Right lobe of liver (tissue), 6 donors: ENCODE data around the gene FXYD6. TPM values are rescaled to one million over a fixed set of nuclear protein-coding genes. Genes with fewer than 3 reads are reported as not detected.

Experiments used
- ATAC-seq, 4 donors: fragments of 200-7000 bp; cut with Tn5 transposase; one replicate each; pipeline ENCODE4 v1.9.1; 2020; ENCODE audit warnings: mild to moderate bottlenecking in 4 of 4, moderate library complexity in 4 of 4
- DNase-seq, 3 donors: peaks; one replicate each; pipeline ENCODE4 v3.0.0-alpha.2; 2020
- H3K27ac ChIP-seq, 3 donors: fragments of 200-600 bp; one replicate each; pipeline ENCODE4 v1.8.0; 2022
- H3K27me3 ChIP-seq, 2 donors: fragments of 200-600 bp; one replicate each; pipeline ENCODE4 v1.8.0; 2022
- H3K36me3 ChIP-seq, 4 donors: fragments of 200-600 bp; sonication (generic) in 1 of 4; one replicate each; pipeline versions ENCODE4 v1.5.1 to v1.8.0; 2017 to 2022; ENCODE audit warnings: control low read depth in 1 of 4
- H3K4me1 ChIP-seq, 4 donors: fragments of 200-600 bp; sonication (generic) in 1 of 4; one replicate each; pipeline versions ENCODE4 v1.5.1 to v1.8.0; 2017 to 2022; ENCODE audit warnings: control low read depth in 1 of 4
- H3K4me3 ChIP-seq, 3 donors: fragments of 200-600 bp; one replicate each; pipeline ENCODE4 v1.8.0; 2022
- H3K9me3 ChIP-seq, 4 donors: fragments of 200-600 bp; sonication (generic) in 1 of 4; one replicate each; pipeline versions ENCODE4 v1.5.1 to v1.8.0; 2017 to 2022; ENCODE audit warnings: control low read depth in 1 of 4
- POLR2A ChIP-seq: fragments of 450-650 bp; IDR thresholded peaks from one replicate; pipeline ENCODE4 v1.6.1; 2017; ENCODE audit warnings: antibody characterized with exemption, mild to moderate bottlenecking
- WGBS: methylation state at CpG from one replicate; pipeline ENCODE4 v1.1.6; 2018; ENCODE audit warnings: low coverage, low lambda C conversion rate; ENCODE audit not compliant: insufficient coverage; ENCODE audit errors: missing lambda C conversion rate; 5-methylcytosine and 5-hydroxymethylcytosine counted together
- intact Hi-C, 2 donors: fragments of 100-400 bp; cut with DNase I; formaldehyde crosslinking; loops; one replicate each; pipeline versions ENCODE4 v1.11.2 to v1.14.1; 2022
- total RNA-seq, 6 experiments: library from RNA; depleted of rRNA in 2 of 6; stranded (reverse); fragments of >200 nt in 2 of 6; fragmentation: NEBNext Ultra II Directional in 3 of 6; extraction: Animal tissue kit (Norgen Biotek cat#: 25700) in 3 of 6; gene quantifications; one replicate each; pipeline versions ENCODE4 v1.1.0 to v1.2.4, GENCODE V29; 2016 to 2023
- TF ChIP-seq, protein P1 (sequence below), 4 donors: fragments of 200-600 bp in 3 of 4; fragments of 450-650 bp in 1 of 4; IDR thresholded peaks; one replicate each; pipeline versions ENCODE4 v1.5.1 to v1.8.0; 2016 to 2022; ENCODE audit warnings: antibody characterized with exemption in 4 of 4, mild to moderate bottlenecking in 2 of 4
- donor health status: DM: no; HTN: yes; CAD: no.
- donor health status: DM: no; HTN: no; CAD: no.
- donor health status: DM: no; HTN: no; CAD: no.
- donor health status: DM: no; HTN: yes; CAD: no.
- donor health status: DM: no; HTN: yes; CAD: no.

FXYD6 gene
- total RNA-seq, 6 experiments from 2014 or later, result 4.9 to 14.4 (median 8.9) TPM

- H3K36me3 ChIP-seq, result no peaks in the 10 kb centered on the region
- no peak overlapping the region for H3K4me3 ChIP-seq
- no peaks in the 10 kb centered on the region for H3K4me1 ChIP-seq
- DNase-seq (no peak), ATAC-seq (no peak)
- H3K9me3 ChIP-seq, result no peaks in the 10 kb centered on the region
- intact Hi-C loops, result loop anchor here in 1 of 2 donors (10.0 kb wide), 1 partner anchor 111 kb away; no protein-coding TSS in a partner anchor
- peak overlapping the region in 1 of 3 donors; percentile 24 for H3K27ac ChIP-seq
- H3K27me3 ChIP-seq, result no peaks in the 10 kb centered on the region
- TF ChIP-seq, protein P1, sequence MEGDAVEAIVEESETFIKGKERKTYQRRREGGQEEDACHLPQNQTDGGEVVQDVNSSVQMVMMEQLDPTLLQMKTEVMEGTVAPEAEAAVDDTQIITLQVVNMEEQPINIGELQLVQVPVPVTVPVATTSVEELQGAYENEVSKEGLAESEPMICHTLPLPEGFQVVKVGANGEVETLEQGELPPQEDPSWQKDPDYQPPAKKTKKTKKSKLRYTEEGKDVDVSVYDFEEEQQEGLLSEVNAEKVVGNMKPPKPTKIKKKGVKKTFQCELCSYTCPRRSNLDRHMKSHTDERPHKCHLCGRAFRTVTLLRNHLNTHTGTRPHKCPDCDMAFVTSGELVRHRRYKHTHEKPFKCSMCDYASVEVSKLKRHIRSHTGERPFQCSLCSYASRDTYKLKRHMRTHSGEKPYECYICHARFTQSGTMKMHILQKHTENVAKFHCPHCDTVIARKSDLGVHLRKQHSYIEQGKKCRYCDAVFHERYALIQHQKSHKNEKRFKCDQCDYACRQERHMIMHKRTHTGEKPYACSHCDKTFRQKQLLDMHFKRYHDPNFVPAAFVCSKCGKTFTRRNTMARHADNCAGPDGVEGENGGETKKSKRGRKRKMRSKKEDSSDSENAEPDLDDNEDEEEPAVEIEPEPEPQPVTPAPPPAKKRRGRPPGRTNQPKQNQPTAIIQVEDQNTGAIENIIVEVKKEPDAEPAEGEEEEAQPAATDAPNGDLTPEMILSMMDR (IDR thresholded peaks at IDR 0.05), result no peak
- 83% methylated on average over 4 of the region's 6 CpGs for WGBS
These were observed 42.2 kb downstream of the FXYD6 start for GRCh38 chr11:117834068-117834810.

GRCh38 chr11:117833401-117833891, 43.0 kb downstream of the FXYD6 start:
- peak overlapping the region in 1 of 3 donors; percentile 24 for H3K27ac ChIP-seq
- H3K36me3 ChIP-seq, result no peaks in the 10 kb centered on the region
- no peak overlapping the region for H3K4me3 ChIP-seq
- H3K4me1 ChIP-seq, result no peaks in the 10 kb centered on the region
- DNase-seq, result peak; percentile 63 to 88 (median 74)
- H3K9me3 ChIP-seq, result no peaks in the 10 kb centered on the region
- H3K27me3 ChIP-seq, result no peaks in the 10 kb centered on the region
- peak; percentile 57 to 80 (median 66) for ATAC-seq
- intact Hi-C loops, result loop anchor here in 1 of 2 donors (10.0 kb wide), 1 partner anchor 111 kb away; no protein-coding TSS in a partner anchor
- TF ChIP-seq, protein P1 (IDR thresholded peaks at IDR 0.05), result no peak
- TF ChIP-seq POLR2A, result no peak
- 41% methylated on average over 5 of the region's 7 CpGs for WGBS

DNA sequence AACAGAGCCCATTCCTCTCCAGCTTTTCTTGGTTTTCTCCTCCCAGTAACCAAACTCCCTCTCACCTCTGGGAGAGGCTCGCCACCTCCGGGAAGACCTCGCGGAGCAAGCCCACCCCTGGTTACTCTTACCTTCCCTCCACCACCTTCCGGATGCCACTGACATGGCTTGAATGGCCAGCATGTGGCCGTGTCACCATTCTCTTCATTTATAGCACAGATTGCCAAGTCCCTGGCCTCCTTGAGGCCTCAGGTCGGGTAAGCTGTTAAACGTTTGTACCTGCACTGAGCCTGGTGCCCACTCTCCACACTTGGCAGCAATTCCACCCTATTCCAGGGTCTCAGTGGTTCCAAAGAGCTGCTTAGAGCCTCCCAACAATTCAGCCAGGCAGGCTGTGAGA, 43.9 kb downstream of the FXYD6 start:
- TF ChIP-seq POLR2A, result no peak
- TF ChIP-seq, protein P1 (IDR thresholded peaks at IDR 0.05), result no peak
- Histone ChIP-seq H3K4me3 (no peak overlapping the region), H3K27me3 (no peaks in the 10 kb centered on the region), H3K9me3 (no peaks in the 10 kb centered on the region), H3K36me3 (no peaks in the 10 kb centered on the region), H3K4me1 (no peaks in the 10 kb centered on the region), H3K27ac (no peak overlapping the region)
- 87% methylated on average over 5 of the region's 8 CpGs for WGBS
- DNase-seq, result no peak
- intact Hi-C loops, result loop anchor here in 1 of 2 donors (10.0 kb wide), 1 partner anchor 112 kb away; no protein-coding TSS in a partner anchor
- no peak for ATAC-seq

DNA sequence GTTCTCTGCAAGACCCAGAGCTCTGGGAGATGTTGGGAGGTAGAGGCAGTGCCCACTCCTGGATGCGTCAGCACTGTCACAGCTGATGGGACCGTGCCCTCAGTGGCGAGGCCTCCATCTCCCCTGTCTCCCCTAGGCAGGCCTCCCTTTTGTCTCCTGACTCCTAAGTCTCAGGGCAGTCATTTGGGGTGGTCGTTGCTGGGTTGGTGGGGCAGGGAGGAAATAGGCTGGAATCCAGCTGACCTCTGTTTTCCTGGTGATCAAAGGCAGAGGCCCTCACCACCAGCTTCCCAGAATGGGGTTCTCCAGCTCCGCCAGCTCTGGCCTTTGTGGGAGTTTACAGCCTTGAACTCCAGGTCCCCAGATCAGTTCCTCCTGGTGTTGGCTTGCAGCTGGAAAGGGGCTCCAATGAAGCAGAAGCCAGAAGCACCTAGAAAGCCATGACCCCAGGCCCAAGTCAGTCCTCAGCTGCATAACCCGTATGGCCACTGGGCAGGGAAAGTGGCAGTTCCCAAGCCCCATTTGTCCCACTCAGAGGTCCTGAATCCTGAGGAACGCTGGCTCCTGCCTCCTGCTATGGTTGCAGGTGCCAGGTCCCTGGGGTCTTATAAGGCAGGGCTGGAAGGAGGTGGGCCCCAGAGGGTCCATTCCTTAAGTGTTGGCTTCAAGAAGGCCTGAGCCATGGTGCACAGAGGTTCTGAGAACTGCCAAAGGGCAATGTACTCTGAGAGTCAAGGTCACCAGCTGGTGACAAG, 44.6 kb downstream of the FXYD6 start:
- 20% methylated on average over 1 of the region's 7 CpGs for WGBS
- ATAC-seq (no peak), DNase-seq (no peak)
- H3K27me3 ChIP-seq, result no peaks in the 10 kb centered on the region
- no peaks in the 10 kb centered on the region for H3K9me3 ChIP-seq
- no peak overlapping the region for H3K27ac ChIP-seq
- H3K4me1 ChIP-seq, result no peaks in the 10 kb centered on the region
- TF ChIP-seq POLR2A, result no peak
- TF ChIP-seq, protein P1 (IDR thresholded peaks at IDR 0.05), result no peak
- no peak overlapping the region for H3K4me3 ChIP-seq
- H3K36me3 ChIP-seq, result no peaks in the 10 kb centered on the region
- intact Hi-C loops, result loop anchor here in 1 of 2 donors (10.0 kb wide), 1 partner anchor 113 kb away; no protein-coding TSS in a partner anchor
